Measurements from ENCODE around the gene MTREX.

DNA sequence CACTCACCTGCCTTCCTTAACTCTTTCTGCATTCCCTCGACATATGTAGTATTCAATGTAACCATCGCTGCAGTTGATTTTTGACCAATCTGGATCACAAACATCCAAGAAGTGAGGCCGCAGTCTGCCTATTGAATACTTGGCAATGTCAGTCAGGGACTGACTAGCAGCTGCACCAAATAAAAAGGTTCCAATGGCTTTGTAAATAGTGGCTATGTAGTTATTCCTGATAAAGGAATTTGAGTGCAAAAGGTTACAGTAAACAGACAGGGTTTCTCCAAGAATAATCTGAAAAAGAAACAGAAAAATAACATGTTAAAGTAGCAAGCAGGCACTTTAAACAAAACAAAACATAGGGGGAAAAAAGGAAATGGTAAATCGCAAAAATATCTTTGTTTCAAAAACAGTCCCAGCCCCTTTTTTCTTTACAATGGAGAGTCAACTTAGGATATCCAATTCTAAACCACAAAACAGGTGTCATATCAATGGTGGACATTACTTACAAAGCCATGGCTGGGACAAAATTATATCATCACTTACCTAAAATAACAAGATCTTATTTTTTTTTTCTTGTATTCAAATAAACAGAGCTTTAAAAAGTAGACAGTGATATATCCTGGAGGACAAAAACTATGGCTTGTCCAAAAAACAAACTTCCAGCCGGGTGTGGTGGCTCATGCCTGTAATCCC lies 160.2 kb downstream of the MTREX start:
- TF ChIP-seq CTCF (IDR thresholded peaks at IDR 0.05) (no peak), POLR2A (IDR thresholded peaks at IDR 0.05) (no peak)

Measured in Peyer's patch (tissue), 4 donors.